HepG2 (cell line): ENCODE measurements around the gene BIRC3.

Source experiments
- BCL6 ChIP-seq: IDR thresholded peaks from 2 replicates; pipeline ENCODE4 v1.6.1; 2016; ENCODE audit warnings: missing genetic modification reagents, missing compliant biosample characterization
- CTCF ChIP-seq: sonication (generic); formaldehyde crosslinking; IDR thresholded peaks from 2 replicates; pipeline ENCODE4 v1.5.0; 2020; ENCODE audit warnings: mild to moderate bottlenecking, missing genetic modification reagents, moderate library complexity
- ZNF260 ChIP-seq: sonication (generic); formaldehyde crosslinking; IDR thresholded peaks from 2 replicates; pipeline ENCODE4 v1.4.0; 2020; ENCODE audit warnings: missing genetic modification reagents, low read depth, mild to moderate bottlenecking, borderline replicate concordance

DNA sequence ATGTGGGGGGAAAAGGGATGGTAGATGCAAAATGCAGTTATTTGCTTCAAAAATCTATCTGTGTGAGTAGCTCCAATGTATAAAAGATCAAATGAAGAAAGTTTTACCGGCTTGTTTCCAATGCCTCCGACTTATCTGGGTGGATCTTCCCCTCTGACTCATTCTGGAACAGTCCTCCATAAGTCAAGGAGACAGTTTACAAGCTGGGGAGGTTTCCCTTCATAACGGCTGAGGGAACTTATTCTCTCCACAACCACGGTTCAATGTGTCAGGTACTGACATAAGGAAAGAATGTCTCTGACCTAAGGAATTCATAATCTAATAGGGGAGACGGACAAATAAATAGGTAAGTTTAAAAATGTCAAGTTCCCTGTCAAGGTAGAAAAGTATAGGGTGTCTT lies 49.7 kb upstream of the BIRC3 start:
- TF ChIP-seq CTCF (CRISPR knock-in tag) (no peak), BCL6 (no peak), ZNF260 (CRISPR knock-in tag) (no peak)
